Measurements from ENCODE around the gene SFT2D2. TPM values are rescaled to one million over a fixed set of nuclear protein-coding genes. Genes with fewer than 3 reads are reported as not detected.
"Not testable (repeated sequence)": the region's sequence is repeated elsewhere in the genome, so short reads cannot be mapped to it uniquely, and the experiment has no call there.

The SFT2D2 gene
- total RNA-seq: 10 to 100 TPM; 43.7 to 81.3 (median 53.2) TPM

DNA sequence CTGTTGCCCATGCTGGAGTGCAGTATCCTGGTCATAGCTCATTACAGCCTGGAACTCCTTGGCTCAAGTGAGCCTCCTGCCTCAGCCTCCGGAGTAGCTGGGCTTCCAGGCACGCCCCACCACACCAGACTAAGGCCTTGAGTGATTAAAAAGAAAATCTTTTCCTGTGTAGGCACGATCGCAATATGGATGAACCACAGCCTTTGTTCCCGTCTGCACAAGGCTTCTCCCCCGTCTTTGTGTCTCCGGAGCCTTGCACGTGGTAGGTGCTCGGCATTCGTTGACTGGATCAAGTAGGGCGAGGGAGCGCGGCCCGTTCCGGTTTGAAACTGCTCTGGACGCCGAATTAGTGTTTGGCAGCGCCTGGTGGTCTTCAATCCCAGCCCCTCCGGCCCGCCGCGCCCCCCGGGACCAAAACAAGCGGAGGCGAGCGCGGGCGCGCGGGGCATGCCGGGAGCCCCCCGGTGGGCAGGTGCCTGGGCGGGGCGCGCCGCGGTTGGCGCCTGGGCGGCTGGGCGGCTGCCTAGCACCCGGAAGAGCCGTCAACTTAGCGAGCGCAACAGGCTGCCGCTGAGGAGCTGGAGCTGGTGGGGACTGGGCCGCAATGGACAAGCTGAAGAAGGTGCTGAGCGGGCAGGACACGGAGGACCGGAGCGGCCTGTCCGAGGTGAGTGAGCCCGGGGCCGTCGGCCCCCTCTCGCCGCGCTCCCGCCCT, at the start of gene SFT2D2:
TSS of gene SFT2D2 (plus strand) at position 529 of the 715 bp plus-strand sequence. CDS start at position 605, 76 bp downstream.
- peak; percentile 58 to 94 for DNase-seq (ENCODE audit: low spot score in 2 of 2)
- intact Hi-C loops (cut with DNase I; ENCODE audit: low total_unique reads): no loop called here
- TF ChIP-seq, protein P1, sequence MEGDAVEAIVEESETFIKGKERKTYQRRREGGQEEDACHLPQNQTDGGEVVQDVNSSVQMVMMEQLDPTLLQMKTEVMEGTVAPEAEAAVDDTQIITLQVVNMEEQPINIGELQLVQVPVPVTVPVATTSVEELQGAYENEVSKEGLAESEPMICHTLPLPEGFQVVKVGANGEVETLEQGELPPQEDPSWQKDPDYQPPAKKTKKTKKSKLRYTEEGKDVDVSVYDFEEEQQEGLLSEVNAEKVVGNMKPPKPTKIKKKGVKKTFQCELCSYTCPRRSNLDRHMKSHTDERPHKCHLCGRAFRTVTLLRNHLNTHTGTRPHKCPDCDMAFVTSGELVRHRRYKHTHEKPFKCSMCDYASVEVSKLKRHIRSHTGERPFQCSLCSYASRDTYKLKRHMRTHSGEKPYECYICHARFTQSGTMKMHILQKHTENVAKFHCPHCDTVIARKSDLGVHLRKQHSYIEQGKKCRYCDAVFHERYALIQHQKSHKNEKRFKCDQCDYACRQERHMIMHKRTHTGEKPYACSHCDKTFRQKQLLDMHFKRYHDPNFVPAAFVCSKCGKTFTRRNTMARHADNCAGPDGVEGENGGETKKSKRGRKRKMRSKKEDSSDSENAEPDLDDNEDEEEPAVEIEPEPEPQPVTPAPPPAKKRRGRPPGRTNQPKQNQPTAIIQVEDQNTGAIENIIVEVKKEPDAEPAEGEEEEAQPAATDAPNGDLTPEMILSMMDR (IDR thresholded peaks at IDR 0.05): no peak
- peak within 1 kb of the TSS; percentile 94 for H3K4me3 ChIP-seq (ENCODE audit: low read depth, poor library complexity, severe bottlenecking)
- WGBS, 2 donors: 3% methylated on average over 26 to 33 of the region's 58 CpGs

DNA sequence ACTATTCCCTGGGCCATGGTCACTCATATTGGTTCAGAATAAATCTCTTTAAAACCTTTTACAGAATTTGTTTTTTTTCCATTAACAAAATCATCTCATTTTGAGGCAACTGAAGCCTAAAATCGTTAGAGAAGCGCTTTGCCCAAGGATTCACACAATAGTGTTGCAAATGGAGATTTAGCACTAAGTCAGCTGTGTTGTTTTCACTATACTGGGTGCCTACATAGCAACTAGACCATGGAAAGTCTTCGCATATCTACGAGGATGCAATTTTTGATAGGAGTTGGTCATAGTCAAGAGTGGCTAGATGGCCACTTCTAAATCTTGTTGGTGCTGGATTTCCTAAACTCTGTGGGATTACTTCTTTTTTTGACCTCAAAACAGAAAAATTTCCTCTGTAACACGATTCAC, 47.6 kb upstream of the SFT2D2 start:
- no peak for DNase-seq (ENCODE audit: low spot score in 2 of 2)
- TF ChIP-seq, protein P1 (IDR thresholded peaks at IDR 0.05): no peak
- H3K4me3 ChIP-seq (ENCODE audit: low read depth, poor library complexity, severe bottlenecking): no peak overlapping the region
- intact Hi-C loops (cut with DNase I; ENCODE audit: low total_unique reads): no loop called here
- 71 to 72% methylated on average over 5 of the region's 5 CpGs for WGBS, 2 donors

DNA sequence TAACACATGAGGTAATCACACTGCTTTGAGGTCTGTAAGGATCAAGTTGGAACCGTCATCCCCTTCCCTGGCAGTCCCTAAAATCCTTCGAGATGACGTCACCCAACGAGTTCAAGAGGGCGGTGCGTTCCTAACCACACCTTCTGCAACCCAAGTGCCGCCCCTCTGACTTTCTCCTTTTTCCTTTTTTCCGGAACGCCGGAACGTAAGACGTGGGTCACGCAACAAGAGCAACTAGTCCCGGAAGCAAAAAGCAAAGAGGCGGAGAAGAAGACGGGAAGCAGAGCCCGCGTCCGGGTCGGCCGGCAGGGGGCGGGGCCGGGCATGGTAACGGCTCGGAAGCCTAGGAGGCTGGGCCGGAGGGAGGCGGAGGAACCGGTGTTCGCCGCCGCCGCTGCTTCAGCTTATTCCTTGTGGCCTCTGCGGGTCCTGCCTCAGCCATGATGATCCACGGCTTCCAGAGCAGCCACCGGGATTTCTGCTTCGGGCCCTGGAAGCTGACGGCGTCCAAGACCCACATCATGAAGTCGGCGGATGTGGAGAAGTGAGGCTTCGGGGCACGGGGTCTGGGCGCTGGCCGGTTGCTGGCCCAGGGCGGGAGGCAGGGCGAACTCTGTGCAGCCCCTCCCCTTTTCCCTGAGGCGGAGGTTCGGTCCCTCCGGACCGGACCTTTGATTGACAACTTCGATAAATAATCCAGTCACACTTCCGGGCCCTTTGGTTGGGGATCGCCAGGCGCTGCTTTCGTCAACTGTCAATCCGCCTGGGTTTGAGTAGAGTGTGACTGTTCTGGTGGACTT, 47.0 kb upstream of the SFT2D2 start, which contains the start of gene TIPRL:
TSS of gene TIPRL (plus strand) at position 325 of the 800 bp plus-strand sequence. CDS start at position 441, 116 bp downstream.
- WGBS, 2 donors: 0% methylated on average over 43 to 56 of the region's 56 CpGs
- peak within 1 kb of the TSS; percentile 67 for H3K4me3 ChIP-seq (ENCODE audit: low read depth, poor library complexity, severe bottlenecking)
- peak; percentile 96 to 99 for DNase-seq (ENCODE audit: low spot score in 2 of 2)
- intact Hi-C loops (cut with DNase I; ENCODE audit: low total_unique reads): no loop called here
- TF ChIP-seq, protein P1 (IDR thresholded peaks at IDR 0.05): peak in 1 of 3 donors; percentile 37
- no peak for TF ChIP-seq POLR2A (IDR thresholded peaks at IDR 0.05)

DNA sequence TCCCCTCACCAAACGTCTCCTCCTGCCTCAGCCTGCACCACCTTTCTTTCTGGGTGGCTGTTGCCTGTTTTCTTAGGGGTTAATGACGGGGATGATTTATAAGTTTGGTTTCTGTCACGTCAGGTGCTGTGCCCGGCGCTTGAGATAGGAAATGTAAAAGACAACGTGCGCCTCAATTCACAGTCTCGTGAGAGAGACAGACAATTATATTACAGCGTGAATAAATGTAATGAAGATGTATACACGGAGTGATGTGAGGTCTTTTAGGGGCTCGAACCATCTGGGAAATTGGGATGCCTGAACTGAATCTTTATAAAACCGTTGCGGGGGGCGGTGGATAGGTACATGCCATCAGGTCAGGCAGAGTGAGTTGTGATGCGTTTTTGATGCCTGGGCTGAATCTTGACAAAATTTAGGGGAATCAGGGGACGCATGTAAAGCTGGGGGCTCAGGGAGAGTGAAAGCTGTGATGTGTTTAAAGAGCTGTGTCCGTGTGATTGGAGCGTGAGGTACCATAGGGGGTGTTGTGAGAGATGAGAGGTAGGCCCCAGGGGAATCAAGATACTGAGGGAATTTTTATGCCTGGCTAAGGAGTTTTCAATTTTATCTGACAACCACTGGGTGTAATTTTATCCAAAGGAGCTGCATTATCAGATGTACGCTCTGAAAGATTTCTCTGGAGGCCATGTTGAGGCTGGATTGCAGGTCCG, 46.2 kb upstream of the SFT2D2 start:
- DNase-seq (ENCODE audit: low spot score in 2 of 2): peak in 1 of 2 donors; percentile 19
- peak overlapping the region; percentile 67 for H3K4me3 ChIP-seq (ENCODE audit: low read depth, poor library complexity, severe bottlenecking)
- WGBS, 2 donors: 2 to 5% methylated on average over 20 of the region's 20 CpGs
- intact Hi-C loops (cut with DNase I; ENCODE audit: low total_unique reads): no loop called here
- TF ChIP-seq POLR2A (IDR thresholded peaks at IDR 0.05): no peak

DNA sequence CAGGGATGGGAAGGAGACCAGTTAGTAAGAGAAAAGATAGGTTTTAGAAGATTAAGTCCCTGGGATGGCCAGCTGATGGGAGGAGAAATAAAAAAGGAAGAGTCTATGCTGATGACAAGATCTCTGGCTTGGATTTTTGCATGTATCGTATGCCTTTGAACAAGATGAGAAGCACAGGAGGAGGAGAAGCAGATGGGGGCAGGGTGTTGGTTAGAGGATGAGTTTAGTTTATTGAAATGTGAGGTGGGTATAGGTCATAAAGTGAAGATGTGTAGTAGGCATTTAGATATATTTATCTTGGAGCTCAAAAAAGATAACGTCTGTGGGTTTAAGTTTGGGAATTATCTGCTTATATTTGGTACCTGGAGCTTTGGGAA, 45.7 kb upstream of the SFT2D2 start:
- intact Hi-C loops (cut with DNase I; ENCODE audit: low total_unique reads): no loop called here
- TF ChIP-seq, protein P1 (IDR thresholded peaks at IDR 0.05): no peak
- DNase-seq (ENCODE audit: low spot score in 2 of 2): no peak
- 23 to 31% methylated on average over 2 of the region's 2 CpGs for WGBS, 2 donors
- H3K4me3 ChIP-seq (ENCODE audit: low read depth, poor library complexity, severe bottlenecking): no peak overlapping the region

DNA sequence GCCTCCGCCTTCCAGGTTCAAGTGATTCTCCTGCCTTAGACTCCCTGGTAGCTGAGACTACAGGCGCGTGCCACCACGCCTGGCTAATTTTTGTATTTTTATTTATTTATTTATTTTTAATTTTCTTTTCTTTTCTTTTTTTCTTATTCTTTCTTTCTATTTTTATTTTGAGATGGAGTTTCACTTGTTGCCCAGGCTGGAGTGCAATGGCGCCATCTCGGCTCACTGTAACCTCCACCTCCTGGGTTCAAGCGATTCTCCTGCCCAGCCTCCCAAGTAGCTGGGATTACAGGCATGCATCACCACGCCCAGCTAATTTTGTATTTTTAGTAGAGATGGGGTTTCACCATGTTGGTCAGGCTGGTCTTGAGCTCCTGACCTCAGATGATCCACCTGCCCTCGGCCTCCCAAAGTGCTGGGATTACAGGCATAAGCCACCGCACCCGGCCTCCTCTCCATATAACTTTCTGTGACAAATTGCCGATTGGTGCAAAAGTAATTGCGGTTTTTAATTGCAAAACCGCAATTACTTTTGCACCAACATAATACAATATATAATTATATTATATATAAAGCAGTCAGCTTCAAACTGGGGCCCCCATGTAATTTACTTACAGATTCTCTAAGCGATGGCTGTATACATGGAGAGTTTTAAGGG, 44.6 kb upstream of the SFT2D2 start:
- H3K4me3 ChIP-seq (ENCODE audit: low read depth, poor library complexity, severe bottlenecking); intact Hi-C loops (cut with DNase I; ENCODE audit: low total_unique reads); DNase-seq (ENCODE audit: low spot score in 2 of 2): not testable (repeated sequence)
- 91 to 97% methylated on average over 15 of the region's 15 CpGs for WGBS, 2 donors
